H1 (cell line): ENCODE measurements around the gene CGB5. TPM values are rescaled to one million over a fixed set of nuclear protein-coding genes. Genes with fewer than 3 reads are reported as not detected.

Source experiments
- CTCF ChIA-PET: fragments of 300-600 bp; sonication (Branson Sonifier 250); formaldehyde crosslinking; loops from one replicate; lab custom pipeline; 2021; ENCODE audit not compliant: partially characterized antibody; lab: Charles Lee
- POLR2A ChIA-PET: fragments of 300-600 bp; sonication (Branson Sonifier 250); formaldehyde crosslinking; loops from one replicate; lab custom pipeline; 2021; ENCODE audit warnings: inconsistent platforms; ENCODE audit not compliant: partially characterized antibody; lab: Charles Lee
- DNase-seq, 2 experiments: peaks; one replicate each; pipeline versions ENCODE4 v3.0.0 to v3.0.0-alpha.2; 2010 to 2022; ENCODE audit warnings: low spot score in 2 of 2, low read depth in 1 of 2, mixed read lengths in 1 of 2
- FAIRE-seq: peaks from 2 replicates; lab custom pipeline; 2011; peaks lifted over from hg19 to GRCh38; lab: Jason Lieb, UNC
- H2AFZ ChIP-seq: 2 replicates; pipeline ENCODE4 v1.8.1; 2012; ENCODE audit warnings: low read length, inconsistent platforms
- H2AK5ac ChIP-seq: 2 replicates; pipeline ENCODE4 v1.6.1; 2013; ENCODE audit warnings: low read depth, low read length
- H2BK120ac ChIP-seq: replicated peaks from 2 replicates; pipeline ENCODE3; 2013; ENCODE audit warnings: low read depth, low read length, inconsistent platforms
- H2BK12ac ChIP-seq: 2 replicates; pipeline ENCODE4 v1.6.1; 2013; ENCODE audit warnings: low read depth, low read length
- H2BK15ac ChIP-seq: 2 replicates; pipeline ENCODE4 v1.6.1; 2013; ENCODE audit warnings: low read length
- H2BK20ac ChIP-seq: 2 replicates; pipeline ENCODE4 v1.6.1; 2013; ENCODE audit warnings: low read length
- H2BK5ac ChIP-seq: 2 replicates; pipeline ENCODE4 v1.6.1; 2013; ENCODE audit warnings: low read depth, low read length
- H3K14ac ChIP-seq: 2 replicates; pipeline ENCODE4 v1.6.1; 2013; ENCODE audit warnings: inconsistent platforms; ENCODE audit not compliant: insufficient read length
- H3K18ac ChIP-seq: 2 replicates; pipeline ENCODE4 v1.6.1; 2013; ENCODE audit warnings: low read length; ENCODE audit errors: extremely low read depth
- H3K23ac ChIP-seq: 2 replicates; pipeline ENCODE4 v1.6.1; 2013; ENCODE audit warnings: inconsistent platforms; ENCODE audit not compliant: insufficient read length
- H3K23me2 ChIP-seq: 2 replicates; pipeline ENCODE4 v1.6.1; 2013; ENCODE audit warnings: low read depth, low read length
- H3K27ac ChIP-seq: 2 replicates; pipeline ENCODE4 v1.6.1; 2011; ENCODE audit warnings: low read depth, low read length, inconsistent platforms
- H3K27me3 ChIP-seq, 4 experiments: replicated peaks in 1 of 4; 1 replicate in 1 of 4; 2 replicates in 3 of 4; pipeline versions ENCODE4 v1.6.1 to v1.8.1; 2011 to 2013; ENCODE audit warnings: low read length in 3 of 4, mild to moderate bottlenecking in 3 of 4, inconsistent platforms in 2 of 4, mixed read lengths in 2 of 4, moderate library complexity in 1 of 4; ENCODE audit not compliant: control insufficient read depth in 3 of 4, insufficient read depth in 3 of 4; ENCODE audit errors: extremely low read depth in 1 of 4
- H3K36me3 ChIP-seq, 4 experiments: 2 replicates each; pipeline versions ENCODE4 v1.6.1 to v1.8.1; 2011 to 2013; ENCODE audit warnings: mild to moderate bottlenecking in 4 of 4, low read length in 3 of 4, moderate library complexity in 2 of 4, control low read depth in 1 of 4, inconsistent platforms in 1 of 4; ENCODE audit not compliant: insufficient read depth in 4 of 4, control insufficient read depth in 2 of 4
- H3K4ac ChIP-seq: replicated peaks from 2 replicates; pipeline ENCODE3; 2013; ENCODE audit warnings: low read length, low read depth, mixed read lengths, inconsistent platforms; ENCODE audit not compliant: insufficient read length
- H3K4me1 ChIP-seq, 4 experiments: replicated peaks in 1 of 4; 1 replicate in 1 of 4; 2 replicates in 3 of 4; pipeline versions ENCODE4 v1.6.1 to v1.8.1; 2011 to 2013; ENCODE audit warnings: low read length in 3 of 4, inconsistent platforms in 2 of 4, mixed read lengths in 1 of 4; ENCODE audit not compliant: insufficient read depth in 4 of 4, control insufficient read depth in 3 of 4
- H3K4me2 ChIP-seq, 2 experiments: 2 replicates each; pipeline versions ENCODE4 v1.6.1 to v1.8.1; 2011 to 2013; ENCODE audit warnings: low read depth in 2 of 2, low read length in 2 of 2, control low read depth in 1 of 2, inconsistent platforms in 1 of 2, mild to moderate bottlenecking in 1 of 2; ENCODE audit not compliant: insufficient read depth in 1 of 2
- H3K4me3 ChIP-seq, 4 experiments: fragments of 200-600, 300-600 bp in 1 of 4; sonication (generic), shearing (Covaris generic), sonication (Bioruptor Twin) in 1 of 4; 2 replicates each; pipeline versions ENCODE4 v1.5.1 to v1.8.1; 2011 to 2016; ENCODE audit warnings: low read length in 4 of 4, low read depth in 3 of 4, control low read depth in 2 of 4, inconsistent platforms in 2 of 4, mild to moderate bottlenecking in 2 of 4, mixed read lengths in 1 of 4, moderate library complexity in 1 of 4; ENCODE audit not compliant: insufficient read depth in 2 of 4; ENCODE audit errors: extremely low read depth in 1 of 4
- H3K56ac ChIP-seq: replicated peaks from 2 replicates; pipeline ENCODE3; 2013; ENCODE audit warnings: low read depth, mild to moderate bottlenecking, mixed read lengths, low read length, inconsistent platforms; ENCODE audit not compliant: insufficient read length
- H3K79me1 ChIP-seq: 2 replicates; pipeline ENCODE4 v1.6.1; 2013; ENCODE audit warnings: low read depth, low read length, control low read depth
- H3K79me2 ChIP-seq, 2 experiments: 2 replicates each; pipeline versions ENCODE4 v1.6.1 to v1.8.1; 2012 to 2013; ENCODE audit warnings: low read length in 2 of 2, mild to moderate bottlenecking in 2 of 2, inconsistent platforms in 1 of 2; ENCODE audit not compliant: insufficient read depth in 2 of 2, control insufficient read depth in 1 of 2
- H3K9ac ChIP-seq, 4 experiments: replicated peaks in 1 of 4; 1 replicate in 1 of 4; 2 replicates in 3 of 4; pipeline versions ENCODE4 v1.6.1 to v1.8.1; 2011 to 2013; ENCODE audit warnings: low read depth in 3 of 4, low read length in 3 of 4, control low read depth in 2 of 4, mild to moderate bottlenecking in 2 of 4, moderate library complexity in 2 of 4, inconsistent platforms in 1 of 4; ENCODE audit errors: extremely low read depth in 1 of 4
- H3K9me3 ChIP-seq, 2 experiments: 2 replicates each; pipeline versions ENCODE4 v1.6.1 to v1.8.1; 2012 to 2013; ENCODE audit warnings: mild to moderate bottlenecking in 2 of 2, moderate library complexity in 2 of 2, control low read depth in 1 of 2, inconsistent platforms in 1 of 2, low read depth in 1 of 2, low read length in 1 of 2, mixed read lengths in 1 of 2; ENCODE audit not compliant: insufficient read depth in 2 of 2
- H4K20me1 ChIP-seq, 2 experiments: replicated peaks in 1 of 2; 2 replicates each; pipeline versions ENCODE3 to v1.8.1; 2011 to 2013; ENCODE audit warnings: inconsistent platforms in 2 of 2, low read length in 2 of 2, mild to moderate bottlenecking in 1 of 2; ENCODE audit not compliant: insufficient read depth in 2 of 2, control insufficient read depth in 1 of 2
- H4K5ac ChIP-seq: 2 replicates; pipeline ENCODE4 v1.6.1; 2013; ENCODE audit warnings: low read length, low read depth, mixed read lengths, inconsistent platforms; ENCODE audit not compliant: insufficient read length
- H4K8ac ChIP-seq: 2 replicates; pipeline ENCODE4 v1.8.0; 2013; ENCODE audit warnings: mild to moderate bottlenecking, moderate library complexity, low read length, inconsistent platforms; ENCODE audit not compliant: insufficient read depth; ENCODE audit errors: extremely low read depth
- H4K91ac ChIP-seq: replicated peaks from 2 replicates; pipeline ENCODE3; 2013; ENCODE audit warnings: low read length, mixed read lengths, inconsistent platforms; ENCODE audit not compliant: insufficient read length
- CREB1 ChIP-seq: IDR thresholded peaks from 2 replicates; pipeline ENCODE4 v1.6.1; 2012; ENCODE audit warnings: inconsistent platforms
- RAD21 ChIP-seq, 2 experiments: IDR thresholded peaks in 1 of 2; conservative IDR thresholded peaks in 1 of 2; 2 replicates each; pipeline ENCODE4 v1.6.1; 2011; ENCODE audit warnings: low read depth in 2 of 2, low read length in 2 of 2, improper control_type of control experiment in 1 of 2, inconsistent platforms in 1 of 2, mild to moderate bottlenecking in 1 of 2, moderate library complexity in 1 of 2
- SIN3A ChIP-seq, 2 experiments: IDR thresholded peaks in 1 of 2; conservative IDR thresholded peaks in 1 of 2; 2 replicates each; pipeline ENCODE4 v1.6.1; 2011 to 2012; ENCODE audit warnings: low read length in 2 of 2, improper control_type of control experiment in 1 of 2, low read depth in 1 of 2, mild to moderate bottlenecking in 1 of 2
- SP2 ChIP-seq: IDR thresholded peaks from 2 replicates; pipeline ENCODE4 v1.6.1; 2012; ENCODE audit warnings: mild to moderate bottlenecking, low read length, inconsistent platforms
- SUZ12 ChIP-seq: fragments of 200-600 bp; sonication (generic); IDR thresholded peaks from 2 replicates; pipeline ENCODE4 v1.6.1; 2012; ENCODE audit warnings: mild to moderate bottlenecking, inconsistent platforms, low read length, moderate library complexity, mixed read lengths
- TBP ChIP-seq: IDR thresholded peaks from 2 replicates; pipeline ENCODE4 v1.6.1; 2011; ENCODE audit warnings: low read depth, low read length, improper control_type of control experiment
- WGBS, 2 experiments: shearing (Covaris generic) in 1 of 2; methylation state at CpG; one replicate each; pipeline versions ENCODE4 v1.1.6 to v1.1.7; 2013 to 2015; ENCODE audit warnings: low lambda C conversion rate in 2 of 2, mixed read lengths in 2 of 2, inconsistent platforms in 1 of 2, low coverage in 1 of 2, missing lambda C conversion rate in 1 of 2; ENCODE audit not compliant: insufficient replicate concordance in 2 of 2, insufficient coverage in 1 of 2, insufficient read length in 1 of 2; ENCODE audit errors: extremely low coverage in 1 of 2, missing lambda C conversion rate in 1 of 2; 5-methylcytosine and 5-hydroxymethylcytosine counted together
- polyA plus RNA-seq, 7 experiments: library from polyadenylated mRNA; depleted of rRNA in 3 of 7; stranded (reverse) in 5 of 7; unstranded in 2 of 7; fragments of >200 nt in 5 of 7; fragments of 200-250 nt in 2 of 7; gene quantifications; 1 replicate in 5 of 7; 2 replicates in 1 of 7; 4 replicates in 1 of 7; pipeline versions ENCODE4 v1.2.1 to v1.2.3, GENCODE V29; 2011 to 2013; ENCODE audit warnings: missing spikeins in 2 of 7, mixed read lengths in 2 of 7
- total RNA-seq: library from RNA; stranded (reverse); fragmentation: NEBNext Ultra II Directional; extraction: Animal tissue kit (Norgen Biotek cat#: 25700); gene quantifications from 2 replicates; pipeline ENCODE4 v1.2.1, GENCODE V29; 2021
- TF ChIP-seq, protein P1 (sequence below), 3 experiments: IDR thresholded peaks; 1 replicate in 2 of 3; 2 replicates in 1 of 3; pipeline versions ENCODE4 v1.5.1 to v1.6.1; 2011; ENCODE audit warnings: low read length in 3 of 3, mild to moderate bottlenecking in 3 of 3, inconsistent platforms in 2 of 3, low read depth in 1 of 3, moderate library complexity in 1 of 3; ENCODE audit not compliant: insufficient read depth in 1 of 3; ENCODE audit errors: control extremely low read depth in 1 of 3

The CGB5 gene
- total and polyA plus RNA-seq, 2 of the 8 experiments (the other 6 are each of a cell fraction or from before 2014, with no cell fraction given) = 0.63 to 0.68 TPM

- ChIA-PET CTCF (interaction anchor here (0.7 to 6.2 kb wide), 28 partner anchors 9 to 225 kb away, joined by 3 to 66 read pairs (median 4); partner anchors contain the start of genes CGB7, CGB8, KCNA7 and LHB), POLR2A (interaction anchor here (0.8 to 1.9 kb wide), 4 partner anchors 10 to 23 kb away, joined by 3 to 11 read pairs (median 6); no protein-coding TSS in a partner anchor)
- Histone ChIP-seq H3K4ac (no peak overlapping the region), H3K4me2 (no peak overlapping the region), H4K5ac (no peak overlapping the region), H2BK20ac (no peak overlapping the region), H4K20me1 (peaks cover 4 to 8% of the 10 kb centered on the region in 2 experiments), H2BK15ac (no peak overlapping the region), H3K56ac (no peak overlapping the region), H3K4me1 (peaks cover 0 to 6% (median 2%) of the 10 kb centered on the region in 4 experiments; a peak in 2 of 7 replicates), H3K18ac (no peak overlapping the region), H3K23ac (no peak overlapping the region), H2AK5ac (peak overlapping the region; percentile 25; the same call in 1 of the 2 replicates), H3K79me2 (peaks cover 6 to 19% of the 10 kb centered on the region in 2 experiments; a peak in 3 of 4 replicates), H2BK5ac (peak overlapping the region; percentile 82), H3K36me3 (peaks cover 3 to 19% (median 14%) of the 10 kb centered on the region in 4 experiments), H3K23me2 (no peaks in the 10 kb centered on the region), H2BK12ac (0 out of 2 replicates have a peak overlapping the region, but pooled peaks have one; percentile 39), H3K4me3 (no peak overlapping the region), H3K14ac (no peak overlapping the region), H4K8ac (no peak overlapping the region), H3K27ac (no peak overlapping the region), H3K79me1 (peaks cover 7% of the 10 kb centered on the region), H3K27me3 (no peaks in the 10 kb centered on the region), H4K91ac (no peak overlapping the region), H3K9me3 (no peaks in the 10 kb centered on the region), H2BK120ac (no peak overlapping the region), H3K9ac (peak overlapping the region in 2 of 4 experiments; percentile 17 to 20; a peak in 2 of 7 replicates), H2AFZ (no peak overlapping the region)
- peak; percentile 59 to 88 for DNase-seq
- peak; percentile 32 for FAIRE-seq
- 55% methylated on average over 16 of the region's 16 CpGs; no CpG with 5 or more reads in 1 of the 2 experiments for WGBS, 2 experiments
- peak; percentile 48; the same call in 1 of the 2 replicates for TF ChIP-seq TBP
- no peak for TF ChIP-seq SP2
- peak; percentile 69 to 72 for TF ChIP-seq RAD21 (IDR thresholded peaks at IDR 0.05 in 1 of 2, conservative IDR thresholded peaks at IDR 0.05 in 1 of 2; ENCODE audit: low read depth in 2 of 2, low read length in 2 of 2)
- 0 out of 4 replicates have a peak, but pooled peaks of 1 of the 2 experiments have one; percentile 37 for TF ChIP-seq SIN3A (conservative IDR thresholded peaks at IDR 0.05 in 1 of 2, IDR thresholded peaks at IDR 0.05 in 1 of 2; ENCODE audit: low read depth in 1 of 2, low read length in 2 of 2)
- TF ChIP-seq, protein P1, sequence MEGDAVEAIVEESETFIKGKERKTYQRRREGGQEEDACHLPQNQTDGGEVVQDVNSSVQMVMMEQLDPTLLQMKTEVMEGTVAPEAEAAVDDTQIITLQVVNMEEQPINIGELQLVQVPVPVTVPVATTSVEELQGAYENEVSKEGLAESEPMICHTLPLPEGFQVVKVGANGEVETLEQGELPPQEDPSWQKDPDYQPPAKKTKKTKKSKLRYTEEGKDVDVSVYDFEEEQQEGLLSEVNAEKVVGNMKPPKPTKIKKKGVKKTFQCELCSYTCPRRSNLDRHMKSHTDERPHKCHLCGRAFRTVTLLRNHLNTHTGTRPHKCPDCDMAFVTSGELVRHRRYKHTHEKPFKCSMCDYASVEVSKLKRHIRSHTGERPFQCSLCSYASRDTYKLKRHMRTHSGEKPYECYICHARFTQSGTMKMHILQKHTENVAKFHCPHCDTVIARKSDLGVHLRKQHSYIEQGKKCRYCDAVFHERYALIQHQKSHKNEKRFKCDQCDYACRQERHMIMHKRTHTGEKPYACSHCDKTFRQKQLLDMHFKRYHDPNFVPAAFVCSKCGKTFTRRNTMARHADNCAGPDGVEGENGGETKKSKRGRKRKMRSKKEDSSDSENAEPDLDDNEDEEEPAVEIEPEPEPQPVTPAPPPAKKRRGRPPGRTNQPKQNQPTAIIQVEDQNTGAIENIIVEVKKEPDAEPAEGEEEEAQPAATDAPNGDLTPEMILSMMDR (IDR thresholded peaks at IDR 0.05; ENCODE audit: control extremely low read depth in 1 of 3, insufficient read depth in 1 of 3, low read depth in 1 of 3, low read length in 3 of 3) = peak; percentile 81 to 98 (median 97)
- no peak for TF ChIP-seq SUZ12
- TF ChIP-seq CREB1 = peak; percentile 29; the same call in 1 of the 2 replicates
Observed at GRCh38 chr19:48999481-49000325, 43.9 kb upstream of the CGB5 start.
